Fibroblast of lung (primary cell): ENCODE measurements around the gene VSIG1.

ENCODE experiments used
- CTCF ChIP-seq, 2 donors: IDR thresholded peaks in 1 of 2; conservative IDR thresholded peaks in 1 of 2; 1 replicate in 1 of 2; 2 replicates in 1 of 2; pipeline ENCODE4 v1.5.1; 2011 to 2012; ENCODE audit warnings: low read length in 2 of 2, control low read depth in 1 of 2, inconsistent platforms in 1 of 2, low read depth in 1 of 2, mild to moderate bottlenecking in 1 of 2
- EZH2 ChIP-seq: IDR thresholded peaks from 2 replicates; pipeline ENCODE4 v1.5.1; 2012; ENCODE audit warnings: low read length, control low read depth, mild to moderate bottlenecking; ENCODE audit errors: missing control alignments

- TF ChIP-seq CTCF (conservative IDR thresholded peaks at IDR 0.05 in 1 of 2, IDR thresholded peaks at IDR 0.05 in 1 of 2; ENCODE audit: low read depth in 1 of 2, low read length in 2 of 2), result no peak
- no peak for TF ChIP-seq EZH2
Measured at GRCh38 chrX:108025376-108025775, 19.5 kb upstream of the VSIG1 start.
